ENCODE data around the gene PDGFRA. TPM values are rescaled to one million over a fixed set of nuclear protein-coding genes. Genes with fewer than 3 reads are reported as not detected.

Gene PDGFRA
- total RNA-seq, 6 experiments from 2014 or later: 28.9 to 94.2 (median 88.3) TPM

- peaks cover 72% of the 10 kb centered on the region for H3K36me3 Mint-ChIP-seq (ENCODE audit: low read depth)
- no peaks in the 10 kb centered on the region for H3K9me3 Mint-ChIP-seq
Measured at GRCh38 chr4:54290980-54291379, 61.9 kb downstream of the PDGFRA start.

GRCh38 chr4:54296548-54297203, 67.6 kb downstream of the PDGFRA start:
- Mint-ChIP-seq H3K9me3 (no peaks in the 10 kb centered on the region), H3K27ac (peak overlapping the region; percentile 7; the same call in 1 of the 2 replicates), H3K27me3 (ENCODE audit: insufficient read depth) (peaks cover 1% of the 10 kb centered on the region), H3K4me3 (no peak overlapping the region), H3K36me3 (ENCODE audit: low read depth) (peaks cover 39% of the 10 kb centered on the region), H3K4me1 (ENCODE audit: low read depth) (no peaks in the 10 kb centered on the region)
- no peak for DNase-seq
- no peak for TF ChIP-seq CTCF (IDR thresholded peaks at IDR 0.05)

More at GRCh38 chr4:54290980-54291379, 61.9 kb downstream of the PDGFRA start:
- Mint-ChIP-seq H3K27me3 (ENCODE audit: insufficient read depth) (no peaks in the 10 kb centered on the region), H3K4me1 (ENCODE audit: low read depth) (no peaks in the 10 kb centered on the region), H3K27ac (no peak overlapping the region), H3K4me3 (no peak overlapping the region)
- DNase-seq: no peak
- TF ChIP-seq CTCF (IDR thresholded peaks at IDR 0.05): no peak

GRCh38 chr4:54308110-54308509, 79.0 kb downstream of the PDGFRA start:
- H3K36me3 Mint-ChIP-seq (ENCODE audit: low read depth): no peaks in the 10 kb centered on the region
- no peak for DNase-seq
- peaks cover 20% of the 10 kb centered on the region for H3K9me3 Mint-ChIP-seq
- peaks cover 20% of the 10 kb centered on the region for H3K27me3 Mint-ChIP-seq (ENCODE audit: insufficient read depth)
- no peak overlapping the region for H3K27ac Mint-ChIP-seq
- H3K4me1 Mint-ChIP-seq (ENCODE audit: low read depth): no peaks in the 10 kb centered on the region
- TF ChIP-seq CTCF (IDR thresholded peaks at IDR 0.05): no peak
- H3K4me3 Mint-ChIP-seq: no peak overlapping the region

GRCh38 chr4:54315561-54316538, 86.8 kb downstream of the PDGFRA start:
- Mint-ChIP-seq H3K4me3 (no peak overlapping the region), H3K27ac (no peak overlapping the region), H3K4me1 (ENCODE audit: low read depth) (no peaks in the 10 kb centered on the region), H3K36me3 (ENCODE audit: low read depth) (no peaks in the 10 kb centered on the region), H3K27me3 (ENCODE audit: insufficient read depth) (peaks cover 9% of the 10 kb centered on the region), H3K9me3 (no peaks in the 10 kb centered on the region)
- no peak for TF ChIP-seq CTCF (IDR thresholded peaks at IDR 0.05)
- no peak for DNase-seq

GRCh38 chr4:54317690-54318089, 88.6 kb downstream of the PDGFRA start:
- Mint-ChIP-seq H3K36me3 (ENCODE audit: low read depth) (no peaks in the 10 kb centered on the region), H3K27ac (no peak overlapping the region), H3K27me3 (ENCODE audit: insufficient read depth) (peaks cover 10% of the 10 kb centered on the region), H3K9me3 (no peaks in the 10 kb centered on the region), H3K4me1 (ENCODE audit: low read depth) (no peaks in the 10 kb centered on the region), H3K4me3 (no peak overlapping the region)
- no peak for DNase-seq
- no peak for TF ChIP-seq CTCF (IDR thresholded peaks at IDR 0.05)
